Measurements from ENCODE around the gene SPATA19.

DNA sequence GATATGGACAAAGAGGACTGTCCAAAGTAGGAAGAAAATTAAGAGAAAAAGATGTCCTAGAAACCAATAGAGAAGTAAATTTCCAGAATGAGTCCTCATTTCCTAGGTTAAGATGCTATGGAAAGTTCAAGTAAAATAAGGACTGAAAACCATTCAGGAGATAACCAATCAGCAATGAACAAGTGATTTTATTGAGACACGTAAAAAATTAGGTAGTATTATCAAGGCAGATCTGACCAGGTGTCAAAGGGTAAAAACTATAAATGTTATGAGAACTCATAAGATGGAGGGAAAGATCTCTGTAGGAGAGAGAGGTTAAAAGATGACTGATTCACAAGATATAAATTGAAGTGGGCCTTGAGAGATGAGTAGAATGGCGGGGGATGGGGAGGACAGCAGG, 50.2 kb downstream of the SPATA19 start:
- TF ChIP-seq CTCF (IDR thresholded peaks at IDR 0.05), result no peak
- TF ChIP-seq POLR2A (IDR thresholded peaks at IDR 0.05), result no peak

Data from Peyer's patch (tissue), 4 donors.